GM21786 (cell line): ENCODE results near the gene FXYD6.

Experiments
- ATAC-seq: cut with Tn5 transposase; IDR thresholded peaks from one replicate; pipeline ENCODE4 v1.9.1; 2021; ENCODE audit not compliant: unreplicated experiment

The FXYD6 gene

DNA sequence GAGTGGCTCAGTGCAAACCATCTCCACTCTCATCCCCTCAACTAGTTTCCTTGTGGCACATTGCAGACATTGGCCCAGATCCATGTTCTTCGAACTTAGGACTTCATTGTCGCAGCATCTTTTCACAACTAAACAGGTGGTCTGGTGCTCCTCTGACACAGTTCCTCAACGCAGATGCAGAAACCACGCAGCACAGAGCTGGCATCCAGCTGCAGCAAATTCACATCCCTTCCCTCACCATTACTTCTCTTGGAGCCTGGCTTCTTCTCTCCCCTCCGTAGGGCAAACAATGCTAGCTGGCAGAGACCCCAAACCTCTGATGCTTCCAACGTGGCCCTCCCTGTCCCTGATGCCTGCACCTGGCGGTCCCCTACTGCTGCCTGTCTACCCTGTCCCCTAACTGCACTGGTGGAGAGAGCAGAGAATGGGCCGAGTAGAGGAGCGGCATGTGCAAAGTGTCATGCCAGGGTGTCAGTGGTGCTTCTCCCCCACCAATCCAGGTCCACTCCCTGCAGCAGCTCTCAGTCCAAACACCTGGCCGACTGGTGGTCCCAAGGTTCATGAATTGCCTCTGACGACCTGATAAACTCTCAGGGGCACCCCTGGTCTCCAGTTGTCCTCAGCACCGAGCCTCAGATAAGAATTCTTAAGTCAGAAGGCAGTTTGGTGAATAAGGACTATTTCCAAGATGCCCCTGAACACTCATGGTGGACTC is 34.6 kb upstream of the FXYD6 start:
- no peak for ATAC-seq

DNA sequence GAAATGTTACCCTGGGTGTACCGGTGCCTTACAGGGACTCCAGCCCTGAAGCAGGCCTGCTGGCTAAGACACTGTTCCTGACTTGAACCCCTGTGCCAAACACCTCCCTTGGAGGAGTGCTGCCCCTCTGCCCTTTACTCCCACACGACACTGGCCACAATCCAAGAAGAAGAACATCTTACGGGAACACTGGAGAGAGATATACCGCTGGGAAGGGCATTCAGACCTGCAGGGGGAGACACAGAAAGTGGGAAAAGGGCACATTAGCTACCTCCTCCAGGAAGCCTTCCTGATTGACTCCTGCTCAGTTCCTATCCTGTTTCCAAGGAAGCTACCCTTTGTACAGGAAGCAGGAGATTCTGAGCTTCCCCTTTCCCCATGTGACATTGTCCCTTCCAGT is 34.1 kb upstream of the FXYD6 start:
- ATAC-seq = no peak

DNA sequence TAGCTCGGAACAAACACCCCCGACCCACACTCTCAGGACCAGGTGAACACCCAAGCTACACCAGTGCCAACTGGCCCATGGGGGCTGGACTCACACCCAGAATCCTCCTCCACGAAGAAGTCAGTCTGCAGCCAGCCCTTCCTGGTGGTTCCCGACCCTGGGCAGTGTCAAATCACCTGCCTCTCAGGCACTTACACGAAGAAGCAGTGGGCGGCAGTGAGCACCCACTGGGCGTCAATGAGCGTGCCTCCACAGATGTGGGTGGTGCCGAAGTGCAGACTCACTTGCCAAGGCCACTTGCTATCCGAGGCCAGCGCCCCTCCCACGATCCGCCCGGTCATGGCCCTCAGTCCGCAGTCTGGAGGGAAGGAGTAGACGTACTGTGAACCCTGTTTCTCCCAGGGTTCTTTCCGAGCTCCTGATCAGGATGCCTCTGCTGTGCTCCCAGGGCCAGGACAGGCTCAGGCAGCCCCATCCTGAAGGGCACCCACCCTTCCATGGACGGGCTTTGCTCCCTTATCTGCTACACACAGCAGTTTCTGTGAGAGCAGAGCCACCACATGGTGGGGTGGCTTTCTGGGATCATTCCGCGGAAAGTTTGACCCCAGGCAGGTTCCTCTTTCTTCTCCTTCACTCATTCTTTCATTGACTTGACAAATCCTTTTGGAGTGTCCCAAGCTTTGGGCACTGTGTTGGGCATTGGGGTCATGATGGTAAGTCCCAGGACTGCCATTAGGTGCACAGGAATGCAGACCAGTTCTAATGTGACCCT is 33.3 kb upstream of the FXYD6 start:
- ATAC-seq = no peak

DNA sequence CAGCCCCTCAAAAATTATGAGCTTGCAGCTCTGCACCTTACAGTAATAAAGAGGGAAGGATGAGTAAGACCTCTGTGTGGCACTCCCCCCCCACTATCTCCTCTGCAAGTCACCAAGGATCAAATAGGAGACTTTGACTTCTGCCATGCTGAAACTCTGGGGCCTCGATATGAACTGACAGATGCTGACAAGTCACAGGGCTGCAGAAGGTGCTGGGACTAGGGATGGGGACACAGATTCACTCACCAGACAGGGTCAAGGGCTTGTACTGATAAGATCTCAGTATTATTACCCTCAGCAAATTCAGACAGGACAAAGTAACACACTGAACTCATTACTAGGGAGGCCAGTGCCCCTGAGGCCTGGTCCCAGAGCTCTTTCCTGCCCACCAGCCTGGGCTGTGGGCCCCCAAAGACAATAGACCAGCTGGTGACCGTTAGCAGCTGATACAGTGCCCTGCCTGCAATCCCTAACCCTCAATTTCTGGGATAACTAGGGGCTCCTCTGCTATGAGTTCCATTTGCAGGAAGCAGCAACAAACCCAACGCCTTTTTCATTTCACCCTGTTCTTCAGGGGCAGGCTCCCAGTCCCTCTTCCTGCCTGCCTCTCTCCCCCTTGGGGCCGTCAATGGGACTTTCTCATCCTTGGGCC is 32.6 kb upstream of the FXYD6 start:
- ATAC-seq = no peak

DNA sequence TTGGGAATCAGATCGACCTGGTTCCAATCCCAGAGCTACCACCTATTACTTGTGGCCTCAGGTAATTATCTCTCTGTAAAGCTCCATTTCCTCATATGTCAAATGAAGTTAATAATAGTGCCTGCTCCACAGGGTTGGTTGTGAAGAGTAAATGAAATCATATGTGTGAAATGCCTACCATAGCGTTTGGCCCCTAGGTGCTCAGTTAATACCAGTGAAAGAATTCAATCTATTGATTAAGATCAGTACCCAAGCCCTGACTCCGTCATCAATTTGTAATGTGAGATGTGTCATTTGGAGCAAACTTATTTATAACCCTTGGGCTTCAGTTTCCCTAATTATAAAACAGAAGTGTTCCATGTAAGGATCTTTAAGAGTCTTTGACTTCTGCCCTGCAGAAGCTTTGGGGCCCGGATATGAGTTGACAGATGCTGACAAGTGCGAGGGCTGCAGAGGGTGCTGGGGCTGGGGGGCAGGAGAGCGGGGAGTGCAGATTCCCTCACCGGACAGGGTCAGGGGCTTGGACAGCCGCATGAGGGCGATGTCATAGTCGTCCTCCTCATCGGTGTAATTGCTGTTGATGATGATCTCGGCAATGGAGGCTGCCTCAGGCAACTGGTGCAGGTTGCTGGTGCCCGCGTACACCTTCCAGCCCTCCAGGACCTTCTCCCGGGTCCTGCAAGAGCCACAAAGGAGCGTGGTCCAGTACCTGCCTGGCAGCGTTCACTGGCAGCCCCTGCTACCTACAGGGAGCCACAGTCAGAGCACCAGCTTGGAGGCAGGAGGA is 31.8 kb upstream of the FXYD6 start:
- ATAC-seq = no peak

DNA sequence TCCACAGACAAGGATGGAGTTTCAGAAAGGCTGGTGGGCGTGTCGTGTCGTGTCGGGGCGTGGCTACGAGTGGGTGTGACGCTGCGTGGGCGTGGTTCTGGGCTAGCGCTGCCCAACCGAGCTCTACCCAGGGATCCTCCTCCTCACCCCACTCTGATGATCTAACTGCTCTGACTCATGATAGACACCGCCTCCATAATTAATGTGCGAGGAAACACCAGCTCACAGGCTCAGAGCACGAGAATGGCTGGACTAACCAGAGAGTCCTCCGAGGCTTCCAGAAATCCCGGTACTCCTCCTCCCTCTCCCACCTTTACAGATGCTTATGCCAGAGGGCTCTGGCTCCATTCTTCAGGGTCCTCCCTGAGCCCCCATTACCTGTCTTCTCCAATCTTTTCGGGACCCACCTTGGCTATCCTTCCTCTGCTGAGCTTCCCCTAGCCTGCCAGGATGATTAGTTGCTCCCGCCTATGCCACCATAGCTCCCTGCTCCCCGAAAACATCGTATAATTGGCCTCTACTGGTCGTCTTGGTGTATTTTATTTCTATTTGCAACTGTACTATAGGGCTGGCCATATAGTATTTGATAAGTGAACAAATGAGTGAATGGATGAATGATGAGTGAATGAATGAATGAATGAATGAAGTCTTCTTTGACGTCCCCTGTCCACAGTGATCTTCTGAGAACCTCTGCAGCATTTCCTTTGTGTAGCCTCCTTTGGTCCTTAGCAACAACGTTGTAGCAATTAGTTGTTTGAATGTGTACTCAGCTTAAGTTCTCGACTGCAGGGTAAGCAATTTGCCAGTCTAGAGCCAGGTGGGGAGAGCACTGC is 31.0 kb upstream of the FXYD6 start:
- ATAC-seq = no peak

DNA sequence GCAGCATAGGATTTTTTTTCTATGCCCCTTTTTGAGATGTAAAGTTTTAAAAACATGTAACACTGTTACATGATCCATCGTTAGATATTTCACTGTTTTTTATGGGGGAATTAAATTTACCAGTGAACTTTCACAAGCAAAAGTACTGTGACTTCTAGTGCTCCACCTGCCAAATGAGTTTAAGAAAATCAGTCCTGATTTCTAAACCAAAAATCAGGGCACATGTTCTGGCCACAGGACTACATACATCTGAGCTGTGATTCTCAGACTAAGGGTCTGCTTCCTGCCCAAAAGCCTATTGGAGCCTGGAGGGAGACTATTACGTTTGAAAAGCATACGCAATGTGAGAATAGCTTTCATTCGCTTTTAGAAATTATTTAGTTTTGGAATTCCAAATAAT is 30.3 kb upstream of the FXYD6 start:
- no peak for ATAC-seq

DNA sequence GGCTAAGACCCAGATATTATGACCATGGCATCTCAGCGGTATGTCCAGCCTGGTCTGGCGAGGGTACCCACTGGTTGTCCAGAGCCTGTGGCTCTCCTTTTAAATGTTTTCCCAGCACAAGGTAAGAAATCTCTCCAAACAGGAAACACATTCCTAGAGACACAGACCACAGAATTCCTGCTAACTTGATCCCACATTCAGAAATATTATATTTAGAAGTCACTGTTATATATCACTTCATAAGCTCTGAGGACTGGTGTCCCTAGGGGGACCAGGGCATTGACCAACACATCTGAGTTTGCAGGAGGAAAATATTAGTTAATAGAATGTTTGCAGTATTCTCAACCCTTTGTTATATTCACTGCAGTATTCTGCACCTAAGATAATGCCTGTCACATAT is 29.7 kb upstream of the FXYD6 start:
- no peak for ATAC-seq

DNA sequence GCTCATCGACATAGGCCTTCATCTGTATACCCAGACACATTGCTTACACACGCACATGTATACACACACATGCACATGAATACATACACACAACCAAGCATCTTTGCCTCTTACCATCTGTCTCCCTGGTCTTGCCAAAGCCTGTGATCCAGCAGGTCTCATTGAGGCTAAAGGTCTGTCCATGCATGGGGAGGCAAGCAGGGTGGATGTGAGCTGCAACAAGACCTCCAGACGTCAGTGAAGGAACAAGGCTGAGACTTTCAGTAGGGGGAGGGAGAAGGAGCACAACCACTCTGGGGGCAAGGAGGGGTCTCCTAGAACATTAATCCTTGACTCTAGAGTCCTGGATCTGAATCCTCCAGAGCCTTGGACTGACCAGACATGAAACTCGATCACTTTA is 29.1 kb upstream of the FXYD6 start:
- ATAC-seq = no peak

DNA sequence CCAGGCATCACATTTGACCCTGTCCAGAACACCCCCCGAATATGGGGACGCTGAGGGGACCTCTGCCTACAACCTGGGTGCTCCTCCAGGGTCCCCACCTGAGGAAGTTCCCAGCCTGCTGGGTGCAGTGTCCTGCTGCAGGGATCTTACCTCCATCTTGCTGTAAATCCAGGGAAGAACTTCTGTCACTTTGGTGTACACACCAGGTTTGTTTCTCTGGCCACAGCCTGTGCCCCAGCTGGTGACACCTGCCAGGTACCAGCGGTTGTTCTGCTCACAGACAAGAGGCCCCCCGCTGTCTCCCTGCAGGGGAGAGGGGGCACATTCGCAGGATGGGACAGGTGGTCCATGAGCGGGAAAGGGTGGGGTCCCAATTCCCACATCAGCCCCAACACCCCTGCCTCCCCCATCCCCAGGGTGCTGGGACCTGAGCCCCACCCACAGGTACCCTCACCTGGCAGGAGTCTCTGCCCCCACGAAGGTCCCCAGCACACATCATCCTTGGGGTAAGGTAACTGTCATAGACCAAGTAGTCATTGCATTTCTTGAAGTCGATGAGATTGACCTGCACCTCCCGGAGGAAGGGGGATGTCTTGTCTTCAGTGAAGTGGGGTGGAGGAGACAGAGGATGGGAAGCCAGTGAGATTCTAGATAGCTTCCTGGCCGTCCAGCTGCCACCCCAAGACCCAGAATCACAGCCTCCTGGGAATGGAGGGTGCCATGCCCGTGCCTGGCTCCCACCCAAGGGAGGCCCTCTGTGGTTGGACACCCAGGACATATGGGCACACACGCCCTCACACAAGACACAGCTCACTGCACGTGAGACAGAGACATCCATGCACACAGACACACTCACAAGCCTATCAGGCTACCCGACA is 27.3 kb upstream of the FXYD6 start:
- no peak for ATAC-seq

DNA sequence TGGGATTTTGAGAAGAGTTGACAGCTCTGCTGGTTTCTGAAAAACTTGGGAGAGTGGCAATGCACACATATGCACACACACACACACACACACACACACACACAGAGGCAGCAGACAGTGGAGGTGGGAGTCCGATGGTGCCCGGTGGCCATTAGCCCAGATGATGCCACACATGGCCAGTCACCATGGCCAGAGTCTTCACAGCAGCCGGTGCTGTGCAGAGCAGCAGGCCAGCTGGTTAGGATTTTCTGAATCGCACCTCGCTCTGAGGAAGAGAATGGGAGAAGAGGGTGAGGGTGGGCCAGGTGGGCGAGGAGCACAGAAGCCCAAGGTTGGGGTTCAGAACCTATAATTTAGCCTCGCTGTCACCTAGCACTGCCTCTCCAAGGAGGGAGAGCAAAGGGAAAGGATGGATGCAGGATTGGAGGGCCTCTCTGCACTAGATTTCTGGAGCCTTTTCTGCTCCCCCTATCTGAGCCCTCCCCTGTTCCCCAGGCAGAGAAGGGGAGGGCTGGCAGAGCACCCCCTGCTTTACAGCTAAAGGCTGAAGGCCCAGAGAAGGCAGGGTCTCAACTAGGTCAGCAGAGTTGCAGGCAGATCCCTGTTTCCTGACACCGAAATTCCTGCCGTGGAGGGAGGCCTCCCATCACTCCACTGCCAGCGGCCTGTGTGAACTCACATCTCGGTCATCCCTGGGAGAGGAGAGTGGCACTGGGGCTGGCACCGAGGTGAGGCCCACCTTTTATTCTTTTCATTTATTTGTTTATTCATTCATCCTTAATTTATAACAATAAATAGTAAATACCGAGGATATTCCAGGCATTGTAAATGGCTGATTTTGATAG is 25.8 kb upstream of the FXYD6 start:
- ATAC-seq = no peak

DNA sequence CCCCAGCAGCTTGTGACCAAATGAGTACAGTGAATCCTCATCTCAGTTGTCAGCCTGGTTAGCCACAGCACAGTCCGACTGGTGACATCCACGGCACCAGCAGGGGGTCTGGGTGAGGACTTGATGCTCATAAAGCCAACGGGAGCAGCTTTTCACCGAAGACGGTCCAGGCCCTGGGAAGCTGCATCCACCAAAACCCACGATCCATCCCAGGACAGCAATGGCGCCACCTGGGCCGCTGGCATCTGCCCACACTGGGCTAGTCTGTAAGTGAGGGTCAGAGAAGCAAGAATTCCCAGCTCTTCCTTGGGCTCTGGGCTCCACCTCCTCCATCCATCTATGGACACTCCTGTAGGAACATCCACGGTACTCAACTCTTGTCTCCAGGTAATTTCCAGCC is 25.1 kb upstream of the FXYD6 start:
- no peak for ATAC-seq

DNA sequence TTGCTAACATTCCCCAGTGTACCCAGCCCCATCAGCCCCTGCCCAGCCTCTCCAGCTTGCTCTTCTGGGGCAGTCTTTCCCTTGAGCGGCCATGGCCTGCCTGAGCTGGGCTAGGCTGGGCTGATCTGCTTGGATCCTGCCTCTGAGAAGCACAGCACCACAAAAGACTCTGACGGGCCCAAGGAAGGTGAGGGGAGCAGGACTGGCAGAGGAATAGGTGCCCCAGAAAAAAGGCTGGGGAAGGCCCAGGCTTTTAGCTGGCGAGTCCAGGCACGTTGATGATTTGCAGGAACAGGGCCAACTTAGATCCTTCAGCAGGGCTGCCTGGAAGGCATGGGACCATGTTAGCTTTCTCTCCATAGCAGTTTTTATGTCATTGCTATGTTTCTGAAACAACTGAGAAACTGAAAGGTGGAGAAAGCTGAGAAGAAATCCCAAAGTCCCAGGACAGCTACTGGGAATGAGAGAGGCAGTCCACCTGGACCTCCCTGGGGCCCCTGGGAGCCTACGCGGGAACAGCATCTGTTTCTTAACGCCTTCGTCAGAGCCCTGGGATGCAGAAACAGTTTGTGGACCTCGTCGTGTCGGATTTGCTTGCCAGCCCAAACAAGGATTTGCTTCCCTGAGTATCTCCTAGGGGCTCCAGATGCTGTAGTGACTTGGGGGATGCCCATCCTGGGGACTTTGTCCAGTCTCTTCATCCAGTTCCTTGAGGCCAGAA is 24.4 kb upstream of the FXYD6 start:
- no peak for ATAC-seq

DNA sequence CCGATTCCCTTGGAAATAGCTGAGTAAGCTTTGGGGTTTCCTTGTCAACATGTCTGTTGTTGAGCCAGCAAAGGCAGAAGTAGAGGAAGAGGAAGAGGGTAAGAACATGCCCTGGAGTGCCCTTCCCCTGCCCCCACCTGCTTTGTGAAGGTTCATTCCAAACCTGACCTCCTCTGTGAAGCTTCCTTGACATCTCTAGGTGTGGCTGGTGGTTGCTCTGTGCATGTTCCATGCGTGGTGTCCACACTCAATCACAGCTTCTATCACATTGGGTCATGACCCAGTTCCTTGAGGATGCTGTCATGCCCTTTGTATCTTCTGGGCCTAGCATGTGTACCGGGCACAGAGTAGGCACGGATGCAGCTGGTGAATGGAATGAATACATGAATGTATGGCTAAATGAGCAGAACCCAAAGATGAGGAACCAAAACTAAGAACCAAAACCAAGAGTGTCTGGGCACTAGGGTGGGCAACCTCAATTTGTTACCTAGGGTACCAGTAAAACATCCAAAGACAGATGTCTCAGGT is 23.7 kb upstream of the FXYD6 start:
- ATAC-seq = peak; percentile 58

DNA sequence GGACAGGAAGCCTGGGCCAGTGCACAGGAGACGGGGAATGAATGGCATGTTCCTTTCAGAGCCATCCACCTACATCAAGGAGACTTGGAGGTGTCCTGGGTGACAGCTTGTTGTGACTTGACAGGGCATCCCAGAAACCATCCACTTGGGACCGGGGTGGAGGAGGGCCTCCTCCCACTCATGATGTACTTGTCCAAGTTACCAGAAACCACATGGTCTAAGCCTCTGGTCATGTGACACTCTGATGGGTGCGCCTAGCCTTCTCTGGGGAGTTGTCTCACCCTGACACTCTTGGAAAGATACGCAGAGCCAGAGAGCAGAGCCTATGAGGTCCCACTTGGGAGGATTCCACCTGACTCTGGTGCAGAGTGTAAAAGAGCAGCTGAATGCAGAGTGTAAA is 21.6 kb upstream of the FXYD6 start:
- ATAC-seq = no peak

DNA sequence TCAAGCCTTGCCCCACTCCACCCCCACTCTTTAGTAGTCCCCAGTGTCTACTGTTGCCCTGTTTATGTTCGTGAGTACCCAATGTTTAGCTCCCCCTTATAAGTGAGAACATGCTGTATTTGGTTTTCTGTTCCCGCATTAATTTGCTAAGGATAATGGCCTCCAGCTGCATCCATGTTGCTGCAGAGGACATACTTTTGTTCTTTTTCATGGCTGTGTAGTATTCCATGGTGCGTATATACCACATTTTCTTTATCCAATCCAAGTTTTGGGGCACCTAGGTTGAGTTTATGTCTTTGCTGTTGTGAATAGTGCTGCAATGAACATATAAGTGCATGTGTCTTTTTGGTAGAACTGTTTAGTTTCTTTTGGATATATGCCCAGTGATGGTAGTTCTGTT is 16.2 kb upstream of the FXYD6 start:
- no peak for ATAC-seq

DNA sequence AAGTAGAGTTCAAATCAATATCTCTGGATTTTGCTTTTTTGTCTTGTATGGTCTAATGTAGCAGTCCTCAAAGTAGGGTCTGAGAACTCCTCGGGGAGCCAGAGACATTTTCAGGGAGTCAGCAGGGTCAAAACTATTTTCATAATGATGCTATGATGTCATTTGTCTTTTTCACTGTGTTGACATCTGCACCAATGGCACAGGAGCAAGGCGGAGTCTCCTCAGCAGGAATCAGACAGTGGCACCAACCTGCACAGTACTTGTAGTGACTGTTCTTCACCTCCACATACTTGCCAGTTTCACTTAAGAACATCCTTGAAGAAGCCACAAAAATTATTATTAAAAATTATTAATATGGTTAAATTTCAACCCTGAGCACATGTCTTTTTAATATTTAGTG is 14.9 kb upstream of the FXYD6 start:
- ATAC-seq = no peak

DNA sequence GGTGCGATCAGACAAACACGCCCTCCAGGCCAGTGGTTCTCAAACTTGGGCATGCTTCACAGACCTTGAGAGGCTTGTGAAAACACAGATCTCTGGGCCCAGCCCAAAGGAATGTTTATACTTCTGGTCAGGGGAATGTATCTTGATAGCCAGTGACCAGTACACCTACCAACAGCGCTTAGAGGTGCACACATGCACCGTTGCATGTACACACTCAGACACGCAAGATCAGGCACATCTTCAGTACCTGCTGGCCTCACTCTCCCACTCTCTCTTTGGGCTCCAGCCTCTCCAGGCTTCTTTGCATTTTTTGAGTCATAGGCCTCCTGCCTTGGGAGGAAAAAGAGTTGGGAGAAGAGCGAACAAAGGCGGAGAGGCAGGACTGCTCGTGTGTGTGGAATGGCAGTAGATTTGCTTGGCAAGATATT is 11.7 kb upstream of the FXYD6 start:
- ATAC-seq = no peak
